Trophoblast cell (in vitro differentiated cells and primary cell): ENCODE data around the gene TESK2.

Experiments used
- DNase-seq, 2 donors: peaks; one replicate each; pipeline ENCODE4 v3.0.0-alpha.2; 2016
- H2AFZ ChIP-seq: 2 replicates; pipeline ENCODE4 v1.6.1; 2013; ENCODE audit warnings: low read length, moderate library complexity, mild to moderate bottlenecking; ENCODE audit not compliant: insufficient read depth, poor library complexity
- H2AK5ac ChIP-seq: 2 replicates; pipeline ENCODE4 v1.6.1; 2013; ENCODE audit warnings: mild to moderate bottlenecking, low read length
- H2BK120ac ChIP-seq: 2 replicates; pipeline ENCODE4 v1.6.1; 2013; ENCODE audit warnings: low read length, mild to moderate bottlenecking, moderate library complexity; ENCODE audit not compliant: insufficient read depth, poor library complexity
- H2BK12ac ChIP-seq: 2 replicates; pipeline ENCODE4 v1.6.1; 2013; ENCODE audit warnings: mild to moderate bottlenecking, low read length, moderate library complexity
- H2BK5ac ChIP-seq: 2 replicates; pipeline ENCODE4 v1.6.1; 2013; ENCODE audit warnings: low read length, low read depth, moderate library complexity, mild to moderate bottlenecking; ENCODE audit not compliant: poor library complexity
- H3K14ac ChIP-seq: 2 replicates; pipeline ENCODE4 v1.6.1; 2013; ENCODE audit warnings: mild to moderate bottlenecking, low read length
- H3K18ac ChIP-seq: 2 replicates; pipeline ENCODE4 v1.6.1; 2013; ENCODE audit warnings: mild to moderate bottlenecking, low read length
- H3K23ac ChIP-seq: 2 replicates; pipeline ENCODE4 v1.6.1; 2013; ENCODE audit warnings: low read length
- H3K27ac ChIP-seq: 2 replicates; pipeline ENCODE4 v1.5.1; 2013; ENCODE audit warnings: low read depth, mild to moderate bottlenecking, inconsistent platforms, low read length, moderate library complexity
- H3K27me3 ChIP-seq: 2 replicates; pipeline ENCODE4 v1.6.1; 2013; ENCODE audit warnings: inconsistent platforms, mild to moderate bottlenecking, low read length, moderate library complexity; ENCODE audit not compliant: insufficient read depth
- H3K36me3 ChIP-seq, 2 experiments: 1 replicate in 1 of 2; 2 replicates in 1 of 2; pipeline ENCODE4 v1.6.1; 2013; ENCODE audit warnings: low read length in 2 of 2, mild to moderate bottlenecking in 2 of 2, moderate library complexity in 1 of 2; ENCODE audit not compliant: insufficient read depth in 2 of 2, control insufficient read depth in 1 of 2
- H3K4ac ChIP-seq: 2 replicates; pipeline ENCODE4 v1.6.1; 2013; ENCODE audit warnings: low read depth, mild to moderate bottlenecking, low read length, moderate library complexity
- H3K4me1 ChIP-seq, 2 experiments: 1 replicate in 1 of 2; 2 replicates in 1 of 2; pipeline ENCODE4 v1.6.1; 2013; ENCODE audit warnings: low read length in 2 of 2, mild to moderate bottlenecking in 2 of 2, moderate library complexity in 1 of 2; ENCODE audit not compliant: insufficient read depth in 2 of 2, control insufficient read depth in 1 of 2
- H3K4me2 ChIP-seq: 2 replicates; pipeline ENCODE4 v1.6.1; 2013; ENCODE audit warnings: inconsistent platforms, mild to moderate bottlenecking, low read length, moderate library complexity
- H3K4me3 ChIP-seq: 2 replicates; pipeline ENCODE4 v1.5.1; 2013; ENCODE audit warnings: mild to moderate bottlenecking, low read depth, low read length, inconsistent platforms
- H3K79me1 ChIP-seq: one replicate; pipeline ENCODE4 v1.6.1; 2013; ENCODE audit warnings: low read length
- H3K79me2 ChIP-seq: 2 replicates; pipeline ENCODE4 v1.6.1; 2013; ENCODE audit warnings: low read length, mild to moderate bottlenecking; ENCODE audit not compliant: control insufficient read depth, insufficient read depth, poor library complexity
- H3K9ac ChIP-seq: 2 replicates; pipeline ENCODE4 v1.6.1; 2013; ENCODE audit warnings: mild to moderate bottlenecking, low read length
- H3K9me3 ChIP-seq: 2 replicates; pipeline ENCODE4 v1.6.1; 2013; ENCODE audit warnings: low read depth, mild to moderate bottlenecking, control low read depth, inconsistent platforms, low read length; ENCODE audit not compliant: insufficient read depth
- H4K12ac ChIP-seq: 2 replicates; pipeline ENCODE4 v1.6.1; 2013; ENCODE audit warnings: low read depth, mild to moderate bottlenecking, low read length, moderate library complexity
- H4K8ac ChIP-seq: 2 replicates; pipeline ENCODE4 v1.6.1; 2013; ENCODE audit warnings: low read depth, mild to moderate bottlenecking, low read length, moderate library complexity
- H4K91ac ChIP-seq: one replicate; pipeline ENCODE4 v1.6.1; 2013; ENCODE audit warnings: low read depth, mild to moderate bottlenecking, low read length, moderate library complexity
- WGBS: extraction: QIAGEN DNeasy Blood & Tissue Kit; methylation state at CpG from one replicate; pipeline ENCODE4 v1.1.7; 2013; ENCODE audit warnings: missing lambda C conversion rate; ENCODE audit not compliant: insufficient read length, insufficient coverage; ENCODE audit errors: extremely low coverage; 5-methylcytosine and 5-hydroxymethylcytosine counted together

Gene TESK2

GRCh38 chr1:45409276-45409675, 81.7 kb downstream of the TESK2 start:
- Histone ChIP-seq H3K27me3 (no peaks in the 10 kb centered on the region), H3K4me3 (no peak overlapping the region), H3K27ac (no peak overlapping the region), H2BK120ac (no peak overlapping the region), H3K36me3 (no peaks in the 10 kb centered on the region), H4K8ac (no peak overlapping the region), H3K18ac (no peak overlapping the region), H3K9me3 (no peaks in the 10 kb centered on the region), H2BK5ac (no peak overlapping the region), H4K12ac (no peak overlapping the region), H4K91ac (no peak overlapping the region), H3K4ac (no peak overlapping the region), H3K4me2 (no peak overlapping the region), H3K9ac (no peak overlapping the region), H3K79me1 (peaks cover 3% of the 10 kb centered on the region), H3K79me2 (no peaks in the 10 kb centered on the region), H2AK5ac (no peak overlapping the region), H3K14ac (no peak overlapping the region), H3K23ac (no peak overlapping the region), H2AFZ (no peak overlapping the region), H2BK12ac (no peak overlapping the region), H3K4me1 (peaks cover 4 to 5% of the 10 kb centered on the region in 2 experiments)
- WGBS: no CpG with 5 or more reads among the region's 1 CpG
- DNase-seq: peak in 1 of 2 donors; percentile 49

GRCh38 chr1:45407629-45408287, 83.2 kb downstream of the TESK2 start:
- Histone ChIP-seq H3K9ac (no peak overlapping the region), H4K8ac (no peak overlapping the region), H2BK120ac (no peak overlapping the region), H3K14ac (no peak overlapping the region), H3K27ac (no peak overlapping the region), H3K4me3 (no peak overlapping the region), H4K91ac (no peak overlapping the region), H3K4me2 (no peak overlapping the region), H3K36me3 (no peaks in the 10 kb centered on the region), H2AFZ (no peak overlapping the region), H4K12ac (no peak overlapping the region), H3K27me3 (no peaks in the 10 kb centered on the region), H3K4me1 (peaks cover 4 to 8% of the 10 kb centered on the region in 2 experiments), H3K79me2 (no peaks in the 10 kb centered on the region), H3K18ac (no peak overlapping the region), H3K23ac (no peak overlapping the region), H3K79me1 (peaks cover 6% of the 10 kb centered on the region), H3K4ac (no peak overlapping the region), H2BK12ac (no peak overlapping the region), H3K9me3 (no peaks in the 10 kb centered on the region), H2BK5ac (no peak overlapping the region), H2AK5ac (no peak overlapping the region)
- WGBS: no CpG with 5 or more reads among the region's 4 CpGs
- no peak for DNase-seq

GRCh38 chr1:45405636-45406035, 85.3 kb downstream of the TESK2 start:
- H3K4ac ChIP-seq: no peak overlapping the region
- no peak overlapping the region for H3K23ac ChIP-seq
- no peak overlapping the region for H2BK12ac ChIP-seq
- no peaks in the 10 kb centered on the region for H3K36me3 ChIP-seq
- no peak overlapping the region for H3K4me2 ChIP-seq
- no peak overlapping the region for H4K8ac ChIP-seq
- H4K12ac ChIP-seq: no peak overlapping the region
- no CpG with 5 or more reads among the region's 2 CpGs for WGBS
- no peak overlapping the region for H3K9ac ChIP-seq
- no peak for DNase-seq
- no peak overlapping the region for H2BK5ac ChIP-seq
- no peak overlapping the region for H3K14ac ChIP-seq
- H3K9me3 ChIP-seq: no peaks in the 10 kb centered on the region
- no peak overlapping the region for H3K27ac ChIP-seq
- no peak overlapping the region for H2BK120ac ChIP-seq
- no peaks in the 10 kb centered on the region for H3K27me3 ChIP-seq
- no peaks in the 10 kb centered on the region for H3K79me2 ChIP-seq
- H2AFZ ChIP-seq: no peak overlapping the region
- no peak overlapping the region for H2AK5ac ChIP-seq
- no peak overlapping the region for H3K18ac ChIP-seq
- H3K4me1 ChIP-seq: peaks cover 0 to 3% of the 10 kb centered on the region in 2 experiments
- no peak overlapping the region for H4K91ac ChIP-seq
- H3K4me3 ChIP-seq: no peak overlapping the region
- peaks cover 2% of the 10 kb centered on the region for H3K79me1 ChIP-seq

GRCh38 chr1:45403718-45404117, 87.2 kb downstream of the TESK2 start:
- Histone ChIP-seq H2AK5ac (no peak overlapping the region), H2AFZ (no peak overlapping the region), H3K23ac (no peak overlapping the region), H3K14ac (no peak overlapping the region), H3K27me3 (no peaks in the 10 kb centered on the region), H2BK12ac (no peak overlapping the region), H4K8ac (no peak overlapping the region), H3K4me2 (no peak overlapping the region), H3K4ac (no peak overlapping the region), H3K27ac (no peak overlapping the region), H3K36me3 (no peaks in the 10 kb centered on the region), H3K18ac (no peak overlapping the region), H4K12ac (no peak overlapping the region), H3K9ac (no peak overlapping the region), H3K4me3 (no peak overlapping the region), H3K79me2 (no peaks in the 10 kb centered on the region), H2BK120ac (no peak overlapping the region), H3K4me1 (peaks cover 0 to 3% of the 10 kb centered on the region in 2 experiments), H4K91ac (no peak overlapping the region), H3K9me3 (no peaks in the 10 kb centered on the region), H3K79me1 (peaks cover 2% of the 10 kb centered on the region), H2BK5ac (no peak overlapping the region)
- DNase-seq: no peak
- no CpG with 5 or more reads among the region's 1 CpG for WGBS
